Stimulated activated CD8-positive, alpha-beta memory T cell treated with anti-CD3 and anti-CD28 coated beads, Interleukin-4, amount 100 ng/mL, for 1 hour (primary cell): ENCODE measurements around the gene CHCHD2.
"Not testable (repeated sequence)": the region's sequence is repeated elsewhere in the genome, so short reads cannot be mapped to it uniquely, and the experiment has no call there.

Experiments used
- DNase-seq, 2 donors: peaks; one replicate each; pipeline ENCODE4 v3.0.0-alpha.2; 2020; ENCODE audit warnings: low read depth in 2 of 2, low spot score in 1 of 2

The CHCHD2 gene

DNA sequence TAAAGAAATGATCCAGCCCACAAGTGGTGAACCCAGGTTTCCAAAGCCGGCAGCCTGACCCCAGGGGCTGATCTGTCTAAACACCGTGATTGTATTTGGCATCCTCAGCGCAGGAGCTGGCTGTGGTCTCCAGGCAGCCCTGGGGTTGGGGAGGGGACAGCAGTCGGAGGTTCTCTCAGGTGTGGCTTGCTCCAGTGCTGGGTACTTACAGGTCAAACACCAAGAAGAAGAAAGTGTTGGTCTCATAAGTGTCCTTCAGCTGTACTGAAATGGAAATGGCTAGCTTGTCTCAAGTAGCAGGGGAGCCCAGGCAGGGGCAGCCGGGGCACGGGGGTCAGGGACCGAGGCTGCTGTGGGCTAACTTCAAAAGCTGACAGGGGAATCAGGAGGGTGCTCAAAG, 19.5 kb downstream of the CHCHD2 start:
- no peak for DNase-seq

- DNase-seq = no peak
These were observed 23.0 kb downstream of the CHCHD2 start for GRCh38 chr7:56083150-56083785.

DNA sequence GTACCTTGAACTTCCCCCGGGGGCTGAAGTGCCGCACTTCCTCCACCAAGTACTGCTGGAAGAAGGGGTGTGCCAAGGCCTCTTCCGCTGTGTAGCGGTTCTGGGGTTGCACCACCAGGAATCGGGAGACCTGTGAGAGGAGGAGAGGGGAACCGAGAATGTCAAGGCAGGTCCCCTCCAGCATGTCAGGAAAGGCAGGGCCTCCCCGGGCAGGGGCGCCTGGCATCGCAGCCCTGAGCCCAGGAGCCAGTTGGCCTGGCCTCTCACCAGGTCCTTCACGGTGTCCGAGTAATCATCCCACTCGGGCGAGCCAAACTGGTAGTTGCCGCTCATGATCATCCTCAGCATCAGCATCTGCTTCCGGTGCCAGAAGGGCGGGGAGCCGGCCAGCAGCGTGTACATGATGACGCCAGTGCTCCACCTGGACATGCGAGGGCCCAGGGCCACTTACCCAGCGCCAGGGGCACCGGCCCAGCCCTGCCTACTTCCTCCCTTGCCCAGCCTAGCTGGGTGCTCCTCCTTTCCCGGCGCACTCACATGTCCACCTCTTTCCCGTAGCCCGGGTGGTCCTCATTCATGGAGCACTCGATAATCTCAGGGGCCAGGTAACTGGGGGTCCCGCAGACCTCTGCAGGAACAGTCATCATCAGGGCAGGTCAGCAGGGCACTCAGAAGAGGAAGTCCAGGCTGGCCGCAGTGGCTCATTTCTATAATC, 24.5 kb downstream of the CHCHD2 start:
- no peak for DNase-seq

DNA sequence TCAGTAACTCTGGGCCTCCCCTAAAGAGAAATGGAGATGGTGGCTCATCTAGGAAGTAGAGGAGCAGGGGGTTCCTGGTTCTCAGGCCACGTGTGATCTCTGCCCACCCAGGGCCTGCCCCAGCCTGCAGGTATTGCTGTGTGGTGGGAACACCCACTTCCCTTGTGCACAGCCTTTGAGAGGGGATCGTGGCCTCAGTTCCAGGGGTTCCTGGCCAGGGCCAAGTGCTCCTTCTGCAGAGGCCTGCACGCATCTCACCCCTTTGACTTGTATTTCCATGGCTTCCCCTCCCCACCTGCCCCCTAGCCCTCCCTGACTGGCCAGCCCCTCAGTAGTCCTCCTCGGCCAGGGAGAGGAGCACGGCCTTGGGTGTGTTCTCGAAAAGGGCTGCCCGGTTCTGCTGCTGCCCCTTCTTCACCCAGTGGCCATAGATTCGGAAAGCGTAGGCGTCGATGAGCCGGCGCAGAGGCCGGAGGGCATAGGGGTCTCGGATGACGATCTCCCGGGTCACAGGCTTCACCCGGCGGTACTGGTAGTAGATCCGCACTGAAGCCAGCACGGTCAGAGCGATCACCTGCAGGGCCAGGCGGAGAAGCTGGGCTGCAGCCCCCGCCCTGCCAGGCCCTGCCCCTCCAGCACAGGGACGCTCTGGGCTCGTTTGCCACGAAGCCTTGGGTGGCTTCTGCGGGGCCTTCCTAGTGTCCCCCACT, 25.4 kb downstream of the CHCHD2 start:
- DNase-seq = not testable (repeated sequence)

DNA sequence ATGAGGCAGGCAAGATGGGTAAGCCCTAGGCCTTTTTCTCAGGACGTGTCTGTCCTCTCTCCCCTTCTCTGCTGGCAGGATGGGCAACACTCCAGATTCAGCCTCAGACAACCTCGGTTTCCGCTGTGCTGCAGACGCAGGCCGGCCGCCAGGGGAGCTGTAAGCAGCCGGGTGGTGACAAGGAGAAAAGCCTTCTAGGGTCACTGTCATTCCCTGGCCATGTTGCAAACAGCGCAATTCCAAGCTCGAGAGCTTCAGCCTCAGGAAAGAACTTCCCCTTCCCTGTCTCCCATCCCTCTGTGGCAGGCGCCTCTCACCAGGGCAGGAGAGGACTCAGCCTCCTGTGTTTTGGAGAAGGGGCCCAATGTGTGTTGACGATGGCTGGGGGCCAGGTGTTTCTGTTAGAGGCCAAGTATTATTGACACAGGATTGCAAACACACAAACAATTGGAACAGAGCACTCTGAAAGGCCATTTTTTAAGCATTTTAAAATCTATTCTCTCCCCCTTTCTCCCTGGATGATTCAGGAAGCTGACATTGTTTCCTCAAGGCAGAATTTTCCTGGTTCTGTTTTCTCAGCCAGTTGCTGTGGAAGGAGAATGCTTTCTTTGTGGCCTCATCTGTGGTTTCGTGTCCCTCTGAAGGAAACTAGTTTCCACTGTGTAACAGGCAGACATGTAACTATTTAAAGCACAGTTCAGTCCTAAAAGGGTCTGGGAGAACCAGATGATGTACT, 26.7 kb downstream of the CHCHD2 start:
- DNase-seq = no peak

GRCh38 chr7:56078196-56078595, 28.1 kb downstream of the CHCHD2 start:
- no peak for DNase-seq

DNA sequence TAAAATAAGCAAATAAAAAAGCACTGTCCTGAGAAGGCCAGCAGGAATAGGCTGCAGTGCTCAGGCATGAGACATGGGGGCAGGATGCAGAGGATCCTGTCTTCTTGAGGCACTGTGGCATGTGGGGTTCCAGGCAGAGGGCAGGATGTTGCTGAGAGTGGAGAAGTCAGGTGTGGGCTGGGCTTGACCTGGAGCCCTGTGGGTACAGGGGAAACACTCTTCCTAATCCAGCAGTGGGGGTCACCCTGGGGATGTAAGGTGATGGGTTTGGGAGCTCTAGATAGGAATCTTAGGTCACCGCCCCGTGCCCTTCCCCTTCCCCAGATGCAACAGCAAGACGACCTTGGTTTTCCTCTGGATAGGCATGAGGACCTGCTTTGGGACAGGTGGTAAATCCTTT, 28.6 kb downstream of the CHCHD2 start:
- no peak for DNase-seq

DNA sequence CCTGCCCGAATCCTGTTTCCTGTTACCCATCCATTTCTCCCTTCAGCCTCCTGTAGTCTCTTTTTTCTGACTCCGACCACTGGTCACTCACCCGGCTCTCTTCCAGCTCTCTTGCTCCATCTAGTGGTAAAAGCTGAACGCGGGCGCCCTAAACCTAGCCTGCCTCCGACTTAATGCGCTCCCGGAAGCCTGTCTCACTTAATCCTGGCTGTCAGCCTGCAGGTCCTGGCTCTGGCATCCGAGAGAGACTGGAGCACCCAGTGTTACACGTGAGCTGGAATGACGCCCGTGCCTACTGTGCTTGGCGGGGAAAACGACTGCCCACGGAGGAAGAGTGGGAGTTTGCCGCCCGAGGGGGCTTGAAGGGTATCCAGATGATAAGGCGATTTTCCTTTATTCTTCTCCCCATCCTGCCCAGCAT, 31.9 kb downstream of the CHCHD2 start:
- DNase-seq = peak; percentile 28 to 39

DNA sequence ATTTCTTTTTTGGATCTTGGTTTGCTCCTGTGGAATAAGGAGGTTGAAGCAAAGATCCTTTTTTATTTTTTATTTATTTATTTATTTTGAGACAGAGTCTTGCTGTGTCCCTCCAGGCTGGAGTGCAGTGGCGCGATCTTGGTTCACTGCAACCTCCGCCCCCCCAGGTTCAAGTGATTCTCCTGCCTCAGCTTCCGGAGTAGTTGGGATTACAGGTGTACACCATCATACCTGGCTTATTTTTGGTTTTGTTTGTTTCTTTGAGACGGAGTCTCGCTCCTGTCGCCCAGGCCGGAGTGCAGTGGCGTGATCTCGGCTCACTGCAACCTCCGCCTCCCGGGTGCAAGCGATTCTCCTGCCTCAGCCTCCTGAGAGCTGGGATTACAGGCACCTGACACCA, 39.9 kb downstream of the CHCHD2 start:
- not testable (repeated sequence) for DNase-seq

- DNase-seq = peak; percentile 73 to 79
These were observed 42.2 kb downstream of the CHCHD2 start, which contains the start of gene SUMF2 for GRCh38 chr7:56063882-56064625. TSS of gene SUMF2 (plus strand) at chr7:56064286. CDS start at chr7:56064312, 26 bp downstream.

DNA sequence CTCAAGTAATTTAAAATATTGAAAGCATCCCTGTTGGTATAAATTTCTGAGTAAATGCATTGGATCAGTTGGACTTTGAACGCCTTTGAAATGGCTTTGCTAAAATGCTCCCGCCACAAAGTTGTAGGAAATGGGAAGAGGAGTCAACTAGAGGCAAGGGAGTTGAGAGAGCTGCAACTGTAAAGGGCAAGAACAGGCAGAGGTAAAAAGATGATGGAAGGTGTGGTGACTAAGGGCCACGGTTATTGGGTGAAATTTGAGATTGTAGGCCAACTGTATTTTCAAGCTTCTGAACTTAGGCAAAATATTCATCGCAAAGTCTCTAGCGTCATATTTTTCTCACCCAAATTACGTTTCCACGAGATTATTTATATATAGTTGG, 42.8 kb downstream of the CHCHD2 start:
- DNase-seq = no peak

- DNase-seq = no peak
These were observed 43.9 kb downstream of the CHCHD2 start for GRCh38 chr7:56062382-56062781.

DNA sequence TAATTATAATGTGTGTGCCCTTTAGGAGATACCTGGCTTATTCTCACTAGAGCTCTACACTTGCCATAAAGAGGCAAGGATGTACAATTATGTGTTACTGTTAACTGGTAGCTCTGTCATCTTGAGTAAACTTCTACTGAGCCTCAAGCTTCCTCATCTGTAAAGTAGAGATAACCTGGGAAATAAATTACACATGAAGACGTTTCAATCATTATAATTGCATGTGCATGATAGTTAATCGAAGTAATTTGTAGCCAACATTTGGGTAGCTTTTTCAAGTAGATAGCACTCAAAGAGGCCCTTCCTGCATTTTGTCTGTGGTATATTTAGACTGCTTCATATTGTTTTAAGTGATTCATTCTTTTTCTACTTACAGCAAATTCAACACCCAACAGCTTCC, 52.3 kb downstream of the CHCHD2 start:
- DNase-seq = no peak

DNA sequence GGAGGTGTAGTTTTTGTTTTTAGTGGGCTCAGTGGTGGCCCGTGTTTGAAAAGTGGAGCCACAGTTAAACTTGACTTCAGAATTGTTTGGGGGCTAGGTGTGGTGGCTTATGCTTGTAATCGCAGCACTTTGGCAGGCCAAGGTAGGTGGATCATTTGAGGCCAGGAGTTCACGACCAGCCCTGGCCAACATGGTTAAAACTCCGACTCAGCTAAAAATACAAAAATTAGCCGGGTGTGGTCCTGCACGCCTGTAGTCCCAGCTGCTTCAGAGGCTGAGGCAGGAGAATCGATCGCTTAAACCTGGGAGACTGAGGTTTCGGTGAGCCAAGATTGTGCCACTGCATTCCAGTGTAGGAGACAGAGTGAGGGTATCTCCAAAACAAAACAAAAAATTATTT, 52.9 kb downstream of the CHCHD2 start:
- DNase-seq = no peak
